Lower leg skin (tissue), 4 donors: ENCODE measurements around the gene NEIL3. TPM values are rescaled to one million over a fixed set of nuclear protein-coding genes. Genes with fewer than 3 reads are reported as not detected.

Experiments
- DNase-seq, 2 donors: peaks; one replicate each; pipeline ENCODE4 v3.0.0-alpha.2; 2019; ENCODE audit warnings: low spot score in 2 of 2
- H3K4me3 ChIP-seq: fragments of 200-600 bp; sonication (generic); 2 replicates; pipeline ENCODE4 v1.5.1; 2017; ENCODE audit warnings: mild to moderate bottlenecking, low read depth; ENCODE audit not compliant: poor library complexity, severe bottlenecking
- POLR2A ChIP-seq, 2 donors: fragments of 450-650 bp; IDR thresholded peaks; one replicate each; pipeline ENCODE4 v1.6.1; 2016 to 2017; ENCODE audit warnings: antibody characterized with exemption in 2 of 2, mild to moderate bottlenecking in 1 of 2, moderate library complexity in 1 of 2
- WGBS, 2 donors: methylation state at CpG; one replicate each; pipeline ENCODE4 v1.1.5; 2018; 5-methylcytosine and 5-hydroxymethylcytosine counted together
- intact Hi-C: fragments of 100-400 bp; cut with DNase I; formaldehyde crosslinking; loops from one replicate; pipeline ENCODE4 v1.15.0; 2023; ENCODE audit warnings: low total_unique reads
- total RNA-seq, 4 donors: library from RNA; depleted of rRNA; stranded (reverse); fragments of >200 nt; gene quantifications; one replicate each; pipeline ENCODE4 v1.1.0, GENCODE V29; 2016
- TF ChIP-seq, protein P1 (sequence below), 3 donors: fragments of 450-650 bp; IDR thresholded peaks; one replicate each; pipeline ENCODE4 v1.5.1; 2016; ENCODE audit warnings: antibody characterized with exemption in 3 of 3, mild to moderate bottlenecking in 3 of 3, moderate library complexity in 2 of 3

The NEIL3 gene
- total RNA-seq, 4 donors from 2014 or later: 0.71 to 2.1 (median 1.9) TPM

DNA sequence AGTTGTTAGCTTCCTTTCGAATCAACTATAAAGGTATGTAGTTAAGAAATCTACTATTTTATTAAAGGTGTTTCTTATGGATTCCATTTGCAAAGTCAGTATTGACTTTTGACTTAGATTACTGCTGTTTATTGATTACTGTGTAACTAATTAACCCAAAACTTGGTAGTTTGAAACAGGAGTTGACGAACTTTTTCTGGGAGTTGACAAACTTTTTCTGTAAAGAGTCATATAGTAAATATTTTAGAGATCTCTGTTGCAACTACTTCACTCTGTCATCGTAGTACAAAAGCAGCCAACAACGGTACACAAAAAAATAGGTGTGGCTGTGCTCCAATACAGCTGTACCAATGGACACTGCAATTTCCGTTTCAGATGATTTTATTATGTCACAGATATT is 102.3 kb downstream of the NEIL3 start:
- 72 to 73% methylated on average over 5 of the region's 5 CpGs for WGBS, 2 donors
- no peak for DNase-seq
- no peak overlapping the region for H3K4me3 ChIP-seq
- intact Hi-C loops: no loop called here
- TF ChIP-seq, protein P1, sequence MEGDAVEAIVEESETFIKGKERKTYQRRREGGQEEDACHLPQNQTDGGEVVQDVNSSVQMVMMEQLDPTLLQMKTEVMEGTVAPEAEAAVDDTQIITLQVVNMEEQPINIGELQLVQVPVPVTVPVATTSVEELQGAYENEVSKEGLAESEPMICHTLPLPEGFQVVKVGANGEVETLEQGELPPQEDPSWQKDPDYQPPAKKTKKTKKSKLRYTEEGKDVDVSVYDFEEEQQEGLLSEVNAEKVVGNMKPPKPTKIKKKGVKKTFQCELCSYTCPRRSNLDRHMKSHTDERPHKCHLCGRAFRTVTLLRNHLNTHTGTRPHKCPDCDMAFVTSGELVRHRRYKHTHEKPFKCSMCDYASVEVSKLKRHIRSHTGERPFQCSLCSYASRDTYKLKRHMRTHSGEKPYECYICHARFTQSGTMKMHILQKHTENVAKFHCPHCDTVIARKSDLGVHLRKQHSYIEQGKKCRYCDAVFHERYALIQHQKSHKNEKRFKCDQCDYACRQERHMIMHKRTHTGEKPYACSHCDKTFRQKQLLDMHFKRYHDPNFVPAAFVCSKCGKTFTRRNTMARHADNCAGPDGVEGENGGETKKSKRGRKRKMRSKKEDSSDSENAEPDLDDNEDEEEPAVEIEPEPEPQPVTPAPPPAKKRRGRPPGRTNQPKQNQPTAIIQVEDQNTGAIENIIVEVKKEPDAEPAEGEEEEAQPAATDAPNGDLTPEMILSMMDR (IDR thresholded peaks at IDR 0.05): no peak
- no peak for TF ChIP-seq POLR2A (IDR thresholded peaks at IDR 0.05)

Other genes with a start within 250 kb of the NEIL3 start
- 10 to 100 TPM; 25.8 to 48.1 (median 30.9) TPM for gene AGA, start 132.6 kb downstream of the NEIL3 start, total RNA-seq